H1 (cell line): Measurements from ENCODE around the gene ZNF750. TPM values are rescaled to one million over a fixed set of nuclear protein-coding genes. Genes with fewer than 3 reads are reported as not detected.
"Not testable (repeated sequence)": the region's sequence is repeated elsewhere in the genome, so short reads cannot be mapped to it uniquely, and the experiment has no call there.

Experiments
- CTCF ChIA-PET: fragments of 300-600 bp; sonication (Branson Sonifier 250); formaldehyde crosslinking; loops from one replicate; lab custom pipeline; 2021; ENCODE audit not compliant: partially characterized antibody; lab: Charles Lee
- POLR2A ChIA-PET: fragments of 300-600 bp; sonication (Branson Sonifier 250); formaldehyde crosslinking; loops from one replicate; lab custom pipeline; 2021; ENCODE audit warnings: inconsistent platforms; ENCODE audit not compliant: partially characterized antibody; lab: Charles Lee
- DNase-seq, 2 experiments: peaks; one replicate each; pipeline versions ENCODE4 v3.0.0 to v3.0.0-alpha.2; 2010 to 2022; ENCODE audit warnings: low spot score in 2 of 2, low read depth in 1 of 2, mixed read lengths in 1 of 2
- FAIRE-seq: peaks from 2 replicates; lab custom pipeline; 2011; peaks lifted over from hg19 to GRCh38; lab: Jason Lieb, UNC
- H2AFZ ChIP-seq: 2 replicates; pipeline ENCODE4 v1.8.1; 2012; ENCODE audit warnings: low read length, inconsistent platforms
- H2AK5ac ChIP-seq: 2 replicates; pipeline ENCODE4 v1.6.1; 2013; ENCODE audit warnings: low read depth, low read length
- H2BK120ac ChIP-seq: replicated peaks from 2 replicates; pipeline ENCODE3; 2013; ENCODE audit warnings: low read depth, low read length, inconsistent platforms
- H2BK12ac ChIP-seq: 2 replicates; pipeline ENCODE4 v1.6.1; 2013; ENCODE audit warnings: low read depth, low read length
- H2BK15ac ChIP-seq: 2 replicates; pipeline ENCODE4 v1.6.1; 2013; ENCODE audit warnings: low read length
- H2BK20ac ChIP-seq: 2 replicates; pipeline ENCODE4 v1.6.1; 2013; ENCODE audit warnings: low read length
- H2BK5ac ChIP-seq: 2 replicates; pipeline ENCODE4 v1.6.1; 2013; ENCODE audit warnings: low read depth, low read length
- H3K14ac ChIP-seq: 2 replicates; pipeline ENCODE4 v1.6.1; 2013; ENCODE audit warnings: inconsistent platforms; ENCODE audit not compliant: insufficient read length
- H3K18ac ChIP-seq: 2 replicates; pipeline ENCODE4 v1.6.1; 2013; ENCODE audit warnings: low read length; ENCODE audit errors: extremely low read depth
- H3K23ac ChIP-seq: 2 replicates; pipeline ENCODE4 v1.6.1; 2013; ENCODE audit warnings: inconsistent platforms; ENCODE audit not compliant: insufficient read length
- H3K23me2 ChIP-seq: 2 replicates; pipeline ENCODE4 v1.6.1; 2013; ENCODE audit warnings: low read depth, low read length
- H3K27ac ChIP-seq: 2 replicates; pipeline ENCODE4 v1.6.1; 2011; ENCODE audit warnings: low read depth, low read length, inconsistent platforms
- H3K27me3 ChIP-seq, 4 experiments: replicated peaks in 1 of 4; 1 replicate in 1 of 4; 2 replicates in 3 of 4; pipeline versions ENCODE4 v1.6.1 to v1.8.1; 2011 to 2013; ENCODE audit warnings: low read length in 3 of 4, mild to moderate bottlenecking in 3 of 4, inconsistent platforms in 2 of 4, mixed read lengths in 2 of 4, moderate library complexity in 1 of 4; ENCODE audit not compliant: control insufficient read depth in 3 of 4, insufficient read depth in 3 of 4; ENCODE audit errors: extremely low read depth in 1 of 4
- H3K36me3 ChIP-seq, 4 experiments: 2 replicates each; pipeline versions ENCODE4 v1.6.1 to v1.8.1; 2011 to 2013; ENCODE audit warnings: mild to moderate bottlenecking in 4 of 4, low read length in 3 of 4, moderate library complexity in 2 of 4, control low read depth in 1 of 4, inconsistent platforms in 1 of 4; ENCODE audit not compliant: insufficient read depth in 4 of 4, control insufficient read depth in 2 of 4
- H3K4ac ChIP-seq: replicated peaks from 2 replicates; pipeline ENCODE3; 2013; ENCODE audit warnings: low read length, low read depth, mixed read lengths, inconsistent platforms; ENCODE audit not compliant: insufficient read length
- H3K4me1 ChIP-seq, 4 experiments: replicated peaks in 1 of 4; 1 replicate in 1 of 4; 2 replicates in 3 of 4; pipeline versions ENCODE4 v1.6.1 to v1.8.1; 2011 to 2013; ENCODE audit warnings: low read length in 3 of 4, inconsistent platforms in 2 of 4, mixed read lengths in 1 of 4; ENCODE audit not compliant: insufficient read depth in 4 of 4, control insufficient read depth in 3 of 4
- H3K4me2 ChIP-seq, 2 experiments: 2 replicates each; pipeline versions ENCODE4 v1.6.1 to v1.8.1; 2011 to 2013; ENCODE audit warnings: low read depth in 2 of 2, low read length in 2 of 2, control low read depth in 1 of 2, inconsistent platforms in 1 of 2, mild to moderate bottlenecking in 1 of 2; ENCODE audit not compliant: insufficient read depth in 1 of 2
- H3K4me3 ChIP-seq, 4 experiments: fragments of 200-600, 300-600 bp in 1 of 4; sonication (generic), shearing (Covaris generic), sonication (Bioruptor Twin) in 1 of 4; 2 replicates each; pipeline versions ENCODE4 v1.5.1 to v1.8.1; 2011 to 2016; ENCODE audit warnings: low read length in 4 of 4, low read depth in 3 of 4, control low read depth in 2 of 4, inconsistent platforms in 2 of 4, mild to moderate bottlenecking in 2 of 4, mixed read lengths in 1 of 4, moderate library complexity in 1 of 4; ENCODE audit not compliant: insufficient read depth in 2 of 4; ENCODE audit errors: extremely low read depth in 1 of 4
- H3K56ac ChIP-seq: replicated peaks from 2 replicates; pipeline ENCODE3; 2013; ENCODE audit warnings: low read depth, mild to moderate bottlenecking, mixed read lengths, low read length, inconsistent platforms; ENCODE audit not compliant: insufficient read length
- H3K79me1 ChIP-seq: 2 replicates; pipeline ENCODE4 v1.6.1; 2013; ENCODE audit warnings: low read depth, low read length, control low read depth
- H3K79me2 ChIP-seq, 2 experiments: 2 replicates each; pipeline versions ENCODE4 v1.6.1 to v1.8.1; 2012 to 2013; ENCODE audit warnings: low read length in 2 of 2, mild to moderate bottlenecking in 2 of 2, inconsistent platforms in 1 of 2; ENCODE audit not compliant: insufficient read depth in 2 of 2, control insufficient read depth in 1 of 2
- H3K9ac ChIP-seq, 4 experiments: replicated peaks in 1 of 4; 1 replicate in 1 of 4; 2 replicates in 3 of 4; pipeline versions ENCODE4 v1.6.1 to v1.8.1; 2011 to 2013; ENCODE audit warnings: low read depth in 3 of 4, low read length in 3 of 4, control low read depth in 2 of 4, mild to moderate bottlenecking in 2 of 4, moderate library complexity in 2 of 4, inconsistent platforms in 1 of 4; ENCODE audit errors: extremely low read depth in 1 of 4
- H3K9me3 ChIP-seq, 2 experiments: 2 replicates each; pipeline versions ENCODE4 v1.6.1 to v1.8.1; 2012 to 2013; ENCODE audit warnings: mild to moderate bottlenecking in 2 of 2, moderate library complexity in 2 of 2, control low read depth in 1 of 2, inconsistent platforms in 1 of 2, low read depth in 1 of 2, low read length in 1 of 2, mixed read lengths in 1 of 2; ENCODE audit not compliant: insufficient read depth in 2 of 2
- H4K20me1 ChIP-seq, 2 experiments: replicated peaks in 1 of 2; 2 replicates each; pipeline versions ENCODE3 to v1.8.1; 2011 to 2013; ENCODE audit warnings: inconsistent platforms in 2 of 2, low read length in 2 of 2, mild to moderate bottlenecking in 1 of 2; ENCODE audit not compliant: insufficient read depth in 2 of 2, control insufficient read depth in 1 of 2
- H4K5ac ChIP-seq: 2 replicates; pipeline ENCODE4 v1.6.1; 2013; ENCODE audit warnings: low read length, low read depth, mixed read lengths, inconsistent platforms; ENCODE audit not compliant: insufficient read length
- H4K8ac ChIP-seq: 2 replicates; pipeline ENCODE4 v1.8.0; 2013; ENCODE audit warnings: mild to moderate bottlenecking, moderate library complexity, low read length, inconsistent platforms; ENCODE audit not compliant: insufficient read depth; ENCODE audit errors: extremely low read depth
- H4K91ac ChIP-seq: replicated peaks from 2 replicates; pipeline ENCODE3; 2013; ENCODE audit warnings: low read length, mixed read lengths, inconsistent platforms; ENCODE audit not compliant: insufficient read length
- KDM4A ChIP-seq: IDR thresholded peaks from one replicate; pipeline ENCODE4 v1.7.1; 2012; ENCODE audit warnings: low read depth, mild to moderate bottlenecking, moderate library complexity, low read length, inconsistent platforms; ENCODE audit not compliant: severe bottlenecking
- WGBS, 2 experiments: shearing (Covaris generic) in 1 of 2; methylation state at CpG; one replicate each; pipeline versions ENCODE4 v1.1.6 to v1.1.7; 2013 to 2015; ENCODE audit warnings: low lambda C conversion rate in 2 of 2, mixed read lengths in 2 of 2, inconsistent platforms in 1 of 2, low coverage in 1 of 2, missing lambda C conversion rate in 1 of 2; ENCODE audit not compliant: insufficient replicate concordance in 2 of 2, insufficient coverage in 1 of 2, insufficient read length in 1 of 2; ENCODE audit errors: extremely low coverage in 1 of 2, missing lambda C conversion rate in 1 of 2; 5-methylcytosine and 5-hydroxymethylcytosine counted together
- polyA plus RNA-seq, 7 experiments: library from polyadenylated mRNA; depleted of rRNA in 3 of 7; stranded (reverse) in 5 of 7; unstranded in 2 of 7; fragments of >200 nt in 5 of 7; fragments of 200-250 nt in 2 of 7; gene quantifications; 1 replicate in 5 of 7; 2 replicates in 1 of 7; 4 replicates in 1 of 7; pipeline versions ENCODE4 v1.2.1 to v1.2.3, GENCODE V29; 2011 to 2013; ENCODE audit warnings: missing spikeins in 2 of 7, mixed read lengths in 2 of 7
- total RNA-seq: library from RNA; stranded (reverse); fragmentation: NEBNext Ultra II Directional; extraction: Animal tissue kit (Norgen Biotek cat#: 25700); gene quantifications from 2 replicates; pipeline ENCODE4 v1.2.1, GENCODE V29; 2021

ZNF750 gene
- total and polyA plus RNA-seq, 2 of the 8 experiments (the other 6 are each of a cell fraction or from before 2014, with no cell fraction given) = not detected

- no peak for TF ChIP-seq KDM4A
These were observed 53.4 kb downstream of the ZNF750 start (continued) for GRCh38 chr17:82786427-82786826.

- POLR2A ChIA-PET = not testable (repeated sequence)
These were observed 54.2 kb downstream of the ZNF750 start for GRCh38 chr17:82785581-82785980.

More at GRCh38 chr17:82785581-82785980, 54.2 kb downstream of the ZNF750 start:
- H2BK12ac ChIP-seq, H4K8ac ChIP-seq, H3K4me1 ChIP-seq, H2AFZ ChIP-seq, H3K27me3 ChIP-seq, H2BK20ac ChIP-seq, H3K9ac ChIP-seq, H3K18ac ChIP-seq, FAIRE-seq, H3K14ac ChIP-seq, DNase-seq, H2AK5ac ChIP-seq, H2BK15ac ChIP-seq, H3K4ac ChIP-seq, H3K23ac ChIP-seq, H2BK120ac ChIP-seq, H3K4me3 ChIP-seq, H3K4me2 ChIP-seq, H4K5ac ChIP-seq, H3K27ac ChIP-seq, H4K91ac ChIP-seq, H3K9me3 ChIP-seq, H3K23me2 ChIP-seq, H2BK5ac ChIP-seq, H3K56ac ChIP-seq: not testable (repeated sequence)
- 100% methylated on average over 2 of the region's 16 CpGs; no CpG with 5 or more reads in 1 of the 2 experiments for WGBS, 2 experiments
- CTCF ChIA-PET = interaction anchor here (1.1 to 1.2 kb wide), 2 partner anchors 10 to 127 kb away, joined by 3 read pairs; no protein-coding TSS in a partner anchor
- Histone ChIP-seq H4K20me1 (peaks cover 15 to 30% of the 10 kb centered on the region in 2 experiments), H3K79me1 (peaks cover 23% of the 10 kb centered on the region), H3K36me3 (peaks cover 5 to 25% (median 13%) of the 10 kb centered on the region in 4 experiments; a peak in 7 of 8 replicates), H3K79me2 (peaks cover 0 to 26% of the 10 kb centered on the region in 2 experiments; a peak in 2 of 4 replicates)
